ENCODE results near the gene PF4V1.

GRCh38 chr4:73844806-73845205 lies 8.3 kb upstream of the PF4V1 start:
- TF ChIP-seq CTCF (IDR thresholded peaks at IDR 0.05) (no peak), POLR2A (IDR thresholded peaks at IDR 0.05) (no peak)

Measured in adrenal gland (tissue), 5 donors.